Measurements from ENCODE around the gene APC2.

The APC2 gene

GRCh38 chr19:1449467-1450442, at the start of gene APC2:
APC2 (plus strand) TSS chr19:1450121; CDS start chr19:1453002, 2,881 bp downstream.
- DNase-seq: peak; percentile 25 to 90 (median 81)

GRCh38 chr19:1400281-1401137, 49.4 kb upstream of the APC2 start:
- DNase-seq: peak in 10 of 51 donors; percentile 25 to 42 (median 32)

GRCh38 chr19:1401138-1401888, 48.6 kb upstream of the APC2 start, which contains the start of gene GAMT:
GAMT (minus strand) TSS chr19:1401542; CDS start chr19:1401476, 66 bp downstream.
- peak in 30 of 51 donors; percentile 14 to 77 (median 46) for DNase-seq

- DNase-seq: no peak
Observed at GRCh38 chr19:1401889-1402217, 48.1 kb upstream of the APC2 start.

GRCh38 chr19:1402411-1403070, 47.4 kb upstream of the APC2 start:
- DNase-seq: no peak

GRCh38 chr19:1406774-1407527, 43.0 kb upstream of the APC2 start:
- DNase-seq: peak; percentile 76 to 100 (median 96)

- peak in 2 of 51 donors; percentile 45 to 47 for DNase-seq
Observed at GRCh38 chr19:1407528-1408299, 42.2 kb upstream of the APC2 start, which contains the start of gene DAZAP1. DAZAP1 (plus strand) TSS chr19:1407586; CDS start chr19:1407774, 188 bp downstream.

GRCh38 chr19:1408300-1409203, 41.4 kb upstream of the APC2 start:
- DNase-seq: peak in 12 of 51 donors; percentile 12 to 56 (median 34)

- no peak for DNase-seq
Observed at GRCh38 chr19:1409204-1410005, 40.5 kb upstream of the APC2 start.

- DNase-seq: no peak
Observed at GRCh38 chr19:1410136-1410786, 39.7 kb upstream of the APC2 start.

GRCh38 chr19:1410789-1411188, 39.1 kb upstream of the APC2 start:
- DNase-seq: no peak

- DNase-seq: peak in 48 of 51 donors; percentile 27 to 96 (median 84)
Observed at GRCh38 chr19:1411255-1412191, 38.4 kb upstream of the APC2 start.

- DNase-seq: no peak
Observed at GRCh38 chr19:1412323-1412923, 37.5 kb upstream of the APC2 start.

GRCh38 chr19:1412995-1413800, 36.7 kb upstream of the APC2 start:
- no peak for DNase-seq

Measured in hypothalamus (tissue), 51 donors.